Caco-2 (cell line): ENCODE results near the gene NDUFS2. TPM values are rescaled to one million over a fixed set of nuclear protein-coding genes. Genes with fewer than 3 reads are reported as not detected.

ENCODE experiments used
- BruUV-seq: library from RNA; stranded (reverse); fragments of 400-500 nt; replicated peaks from 2 replicates; lab custom pipeline; 2021; lab: Mats Ljungman, UMichigan
- CTCF ChIA-PET: fragments of 300-600 bp; sonication (Branson Sonifier 250); formaldehyde crosslinking; loops from one replicate; lab custom pipeline; 2022; ENCODE audit warnings: antibody characterized with exemption; lab: Charles Lee
- POLR2A ChIA-PET: fragments of 300-600 bp; sonication (Branson Sonifier 250); formaldehyde crosslinking; loops from one replicate; lab custom pipeline; 2022; ENCODE audit warnings: antibody characterized with exemption; lab: Charles Lee
- DNase-seq, 2 experiments: peaks; one replicate each; pipeline versions ENCODE4 v3.0.0 to v3.0.0-alpha.2; 2020 to 2022
- H3K27me3 ChIP-seq: replicated peaks from 2 replicates; pipeline ENCODE4 v1.6.0; 2011; ENCODE audit warnings: low read length; ENCODE audit not compliant: control insufficient read depth, insufficient read depth
- H3K36me3 ChIP-seq: 2 replicates; pipeline ENCODE4 v1.5.1; 2011; ENCODE audit warnings: low read length; ENCODE audit not compliant: control insufficient read depth, insufficient read depth
- H3K4me1 ChIP-seq: fragments of 250-450 bp; sonication (Bioruptor Pico); 2 replicates; pipeline ENCODE4 v1.5.1; 2020; ENCODE audit warnings: mild to moderate bottlenecking
- H3K4me3 ChIP-seq: 2 replicates; pipeline ENCODE4 v1.5.1; 2011; ENCODE audit warnings: low read depth, mild to moderate bottlenecking, control low read depth, low read length
- H3K9me3 ChIP-seq: fragments of 250-450 bp; sonication (Bioruptor Pico); 2 replicates; pipeline ENCODE4 v1.5.1; 2020; ENCODE audit warnings: mild to moderate bottlenecking, moderate library complexity
- H3K27ac Mint-ChIP-seq: one replicate; pipeline ENCODE4 v1.8.0; 2022; ENCODE audit warnings: mixed read lengths; ENCODE audit not compliant: unreplicated experiment
- H3K27me3 Mint-ChIP-seq: one replicate; pipeline ENCODE4 v1.8.0; 2022; ENCODE audit warnings: mixed read lengths; ENCODE audit not compliant: insufficient read depth, unreplicated experiment
- H3K36me3 Mint-ChIP-seq: one replicate; pipeline ENCODE4 v1.8.0; 2022; ENCODE audit warnings: mild to moderate bottlenecking, mixed read lengths; ENCODE audit not compliant: insufficient read depth, unreplicated experiment
- H3K4me1 Mint-ChIP-seq: one replicate; pipeline ENCODE4 v1.8.0; 2022; ENCODE audit warnings: low read depth, mixed read lengths; ENCODE audit not compliant: unreplicated experiment
- H3K4me3 Mint-ChIP-seq: one replicate; pipeline ENCODE4 v1.8.0; 2022; ENCODE audit warnings: mild to moderate bottlenecking, moderate library complexity, mixed read lengths; ENCODE audit not compliant: unreplicated experiment
- H3K9me3 Mint-ChIP-seq: one replicate; pipeline ENCODE4 v1.8.0; 2022; ENCODE audit warnings: mixed read lengths; ENCODE audit not compliant: unreplicated experiment
- CTCF ChIP-seq, 2 experiments: fragments of 200-600 bp in 1 of 2; IDR thresholded peaks; 1 replicate in 1 of 2; 2 replicates in 1 of 2; pipeline versions ENCODE4 v1.5.1 to v1.8.0; 2011 to 2022; ENCODE audit warnings: antibody characterized with exemption in 1 of 2, control low read depth in 1 of 2, inconsistent platforms in 1 of 2, low read depth in 1 of 2, low read length in 1 of 2, mild to moderate bottlenecking in 1 of 2, moderate library complexity in 1 of 2; ENCODE audit not compliant: insufficient read depth in 1 of 2, severe bottlenecking in 1 of 2, unreplicated experiment in 1 of 2
- intact Hi-C: fragments of 100-400 bp; cut with micrococcal nuclease; formaldehyde crosslinking; loops from one replicate; pipeline ENCODE4 v1.10.0; 2022; ENCODE audit not compliant: unreplicated experiment
- total RNA-seq: library from RNA; stranded (reverse); gene quantifications from 2 replicates; pipeline ENCODE4 v1.2.3, GENCODE V29; 2022

NDUFS2 gene
- total RNA-seq, 1 experiment from 2014 or later = 115 TPM

GRCh38 chr1:161233102-161233501 lies 30.9 kb downstream of the NDUFS2 start:
- Mint-ChIP-seq H3K36me3 (peaks cover 8% of the 10 kb centered on the region), H3K27ac (no peak overlapping the region), H3K4me3 (no peak overlapping the region), H3K9me3 (no peaks in the 10 kb centered on the region), H3K27me3 (no peaks in the 10 kb centered on the region), H3K4me1 (no peaks in the 10 kb centered on the region)
- no TSS peak for BruUV-seq
- POLR2A ChIA-PET = interaction anchor here (0.6 kb wide), 2 partner anchors 83 to 128 kb away, joined by 6 to 7 read pairs; no protein-coding TSS in a partner anchor
- intact Hi-C loops = no loop called here
- Histone ChIP-seq H3K27me3 (no peaks in the 10 kb centered on the region), H3K4me3 (no peak overlapping the region), H3K4me1 (peaks cover 6% of the 10 kb centered on the region), H3K9me3 (no peaks in the 10 kb centered on the region), H3K36me3 (peaks cover 5% of the 10 kb centered on the region; the same call in 1 of the 2 replicates)
- CTCF ChIA-PET = no interaction called here
- no peak for TF ChIP-seq CTCF (IDR thresholded peaks at IDR 0.05; ENCODE audit: insufficient read depth in 1 of 2, low read depth in 1 of 2, low read length in 1 of 2, severe bottlenecking in 1 of 2, unreplicated experiment in 1 of 2)
- no peak for DNase-seq

DNA sequence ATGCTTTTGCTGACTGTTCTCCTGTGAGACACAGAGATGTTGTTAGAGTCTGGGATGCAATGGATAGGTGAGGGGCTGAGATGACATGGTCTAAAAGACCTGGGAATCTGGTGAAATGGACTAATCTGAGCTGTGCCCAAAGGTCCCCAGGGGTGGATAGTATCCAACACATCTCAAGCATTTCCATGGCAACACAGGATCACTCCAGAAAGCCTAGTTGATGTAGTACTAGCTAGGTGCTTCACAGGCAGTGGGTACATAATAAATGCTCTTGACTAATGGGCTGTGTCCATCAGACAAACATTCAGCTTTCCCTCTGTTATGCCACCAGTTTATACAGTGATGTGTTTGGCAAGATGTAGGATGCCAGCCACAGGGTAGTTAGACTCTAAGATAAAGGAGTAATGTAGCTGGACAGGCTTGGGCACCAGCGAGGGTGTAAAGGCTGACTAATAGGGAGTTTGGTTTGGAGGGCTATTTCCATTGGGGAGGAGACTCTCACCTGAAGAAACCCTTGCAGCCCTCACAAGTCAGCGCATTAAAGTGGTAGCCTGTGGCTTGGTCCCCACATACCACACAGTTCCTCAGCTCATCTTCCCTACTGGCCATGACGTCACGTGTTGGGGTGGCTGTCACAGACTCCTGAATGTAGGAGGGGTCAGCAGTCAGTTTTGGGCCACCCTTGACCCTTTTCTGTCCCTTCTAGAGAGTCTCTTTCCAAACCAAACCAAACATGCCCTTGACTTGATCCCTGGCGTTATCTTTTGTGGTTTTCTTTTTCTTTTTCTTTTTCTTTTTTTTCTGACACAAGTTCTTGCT lies 34.0 kb downstream of the NDUFS2 start:
- TF ChIP-seq CTCF (IDR thresholded peaks at IDR 0.05; ENCODE audit: insufficient read depth in 1 of 2, low read depth in 1 of 2, low read length in 1 of 2, severe bottlenecking in 1 of 2, unreplicated experiment in 1 of 2) = no peak
- CTCF ChIA-PET = no interaction called here
- Histone ChIP-seq H3K27me3 (no peaks in the 10 kb centered on the region), H3K4me1 (peaks cover 6% of the 10 kb centered on the region), H3K4me3 (no peak overlapping the region), H3K9me3 (no peaks in the 10 kb centered on the region), H3K36me3 (no peaks in the 10 kb centered on the region)
- no TSS peak for BruUV-seq
- no peak for DNase-seq
- Mint-ChIP-seq H3K4me1 (no peaks in the 10 kb centered on the region), H3K36me3 (no peaks in the 10 kb centered on the region), H3K27ac (no peak overlapping the region), H3K9me3 (no peaks in the 10 kb centered on the region), H3K27me3 (no peaks in the 10 kb centered on the region), H3K4me3 (no peak overlapping the region)
- POLR2A ChIA-PET = interaction anchor here (0.5 kb wide), 1 partner anchor 78 kb away, joined by 3 read pairs; the partner anchor contains the start of gene SDHC
- intact Hi-C loops = no loop called here

DNA sequence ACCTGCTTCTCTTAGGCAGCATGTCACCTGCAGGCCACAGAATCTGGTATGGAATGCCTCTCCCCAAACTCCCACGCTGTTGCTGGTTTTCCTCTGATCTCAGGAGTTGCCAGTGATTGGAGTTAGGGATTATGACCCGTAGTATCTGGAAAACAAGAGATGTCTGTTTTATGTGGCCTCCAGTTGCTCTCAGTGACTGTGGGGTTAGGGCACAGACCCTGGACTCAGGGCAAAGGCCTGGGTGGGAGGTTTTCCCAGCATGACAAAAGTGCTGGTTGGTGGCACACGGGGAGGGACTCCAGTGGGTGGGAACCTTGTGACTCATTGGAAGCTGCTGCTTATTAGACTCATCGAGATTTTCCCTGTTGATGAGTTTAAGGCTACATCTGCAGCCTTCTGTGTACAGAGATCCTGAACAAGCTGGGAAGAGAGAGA lies 35.9 kb downstream of the NDUFS2 start, which contains the start of gene NR1I3:
TSS of gene NR1I3 (minus strand) at position 165 of the 435 bp plus-strand sequence. CDS start 1,638 bp downstream, outside the sequence.
- ChIA-PET POLR2A (no interaction called here), CTCF (interaction anchor here (1.1 to 1.7 kb wide), 2 partner anchors 8 to 13 kb away, joined by 4 to 5 read pairs; partner anchors contain the start of gene TOMM40L)
- no peak for TF ChIP-seq CTCF (IDR thresholded peaks at IDR 0.05; ENCODE audit: insufficient read depth in 1 of 2, low read depth in 1 of 2, low read length in 1 of 2, severe bottlenecking in 1 of 2, unreplicated experiment in 1 of 2)
- Mint-ChIP-seq H3K27me3 (no peaks in the 10 kb centered on the region), H3K9me3 (no peaks in the 10 kb centered on the region), H3K4me1 (peaks cover 9% of the 10 kb centered on the region), H3K36me3 (no peaks in the 10 kb centered on the region), H3K27ac (no peak within 1 kb of the TSS), H3K4me3 (no peak within 1 kb of the TSS)
- peaks cover 13% of the 10 kb centered on the region for H3K4me1 ChIP-seq
- no TSS peak for BruUV-seq
- H3K4me3 ChIP-seq = no peak within 1 kb of the TSS
- H3K9me3 ChIP-seq = no peaks in the 10 kb centered on the region
- peak in 1 of 2 experiments; percentile 68 for DNase-seq
- no peaks in the 10 kb centered on the region for H3K36me3 ChIP-seq
- no peaks in the 10 kb centered on the region for H3K27me3 ChIP-seq
- intact Hi-C loops = no loop called here
